RCC 7860 (cell line): ENCODE data around the gene ARHGAP4.

ENCODE experiments used
- DNase-seq: peaks from one replicate; pipeline ENCODE4 v3.0.0-alpha.2; 2015; ENCODE audit warnings: low spot score
- FAIRE-seq: peaks from 2 replicates; lab custom pipeline; 2012; peaks lifted over from hg19 to GRCh38; lab: Jason Lieb, UNC

The ARHGAP4 gene

GRCh38 chrX:153964105-153964504 lies 38.0 kb upstream of the ARHGAP4 start:
- no peak for DNase-seq
- FAIRE-seq = no peak

GRCh38 chrX:153963546-153963945 lies 37.5 kb upstream of the ARHGAP4 start:
- no peak for FAIRE-seq

GRCh38 chrX:153961292-153961691 lies 35.2 kb upstream of the ARHGAP4 start:
- FAIRE-seq = no peak
- no peak for DNase-seq

More at GRCh38 chrX:153963546-153963945, 37.5 kb upstream of the ARHGAP4 start:
- no peak for DNase-seq

GRCh38 chrX:153960786-153961185 lies 34.7 kb upstream of the ARHGAP4 start:
- FAIRE-seq = no peak
- no peak for DNase-seq

GRCh38 chrX:153960077-153960476 lies 34.0 kb upstream of the ARHGAP4 start:
- FAIRE-seq (no peak), DNase-seq (no peak)

GRCh38 chrX:153959649-153960048 lies 33.6 kb upstream of the ARHGAP4 start:
- DNase-seq (no peak), FAIRE-seq (no peak)

- FAIRE-seq (no peak), DNase-seq (no peak)
Observed at GRCh38 chrX:153958605-153959004, 32.5 kb upstream of the ARHGAP4 start.

GRCh38 chrX:153957224-153957623 lies 31.2 kb upstream of the ARHGAP4 start:
- DNase-seq (no peak), FAIRE-seq (no peak)

GRCh38 chrX:153956044-153956907 lies 30.2 kb upstream of the ARHGAP4 start:
- FAIRE-seq = no peak

GRCh38 chrX:153955228-153955732 lies 29.2 kb upstream of the ARHGAP4 start:
- no peak for DNase-seq
- no peak for FAIRE-seq

More at GRCh38 chrX:153956044-153956907, 30.2 kb upstream of the ARHGAP4 start:
- DNase-seq = no peak

- FAIRE-seq = no peak
- no peak for DNase-seq
Observed at GRCh38 chrX:153954558-153955227, 28.6 kb upstream of the ARHGAP4 start.

- FAIRE-seq = no peak
- DNase-seq = no peak
Observed at GRCh38 chrX:153953892-153954557, 28.0 kb upstream of the ARHGAP4 start.

GRCh38 chrX:153953342-153953830 lies 27.3 kb upstream of the ARHGAP4 start:
- no peak for FAIRE-seq
- DNase-seq = no peak

GRCh38 chrX:153952373-153953026 lies 26.4 kb upstream of the ARHGAP4 start:
- DNase-seq = no peak
- FAIRE-seq = no peak

GRCh38 chrX:153951683-153952372 lies 25.8 kb upstream of the ARHGAP4 start:
- FAIRE-seq = no peak

GRCh38 chrX:153950127-153950526 lies 24.1 kb upstream of the ARHGAP4 start:
- no peak for FAIRE-seq

More at GRCh38 chrX:153951683-153952372, 25.8 kb upstream of the ARHGAP4 start:
- DNase-seq = no peak

GRCh38 chrX:153948847-153949805 lies 23.1 kb upstream of the ARHGAP4 start:
- DNase-seq = no peak
- no peak for FAIRE-seq

More at GRCh38 chrX:153950127-153950526, 24.1 kb upstream of the ARHGAP4 start:
- DNase-seq = no peak

- FAIRE-seq = no peak
- DNase-seq = no peak
Observed at GRCh38 chrX:153948002-153948466, 22.0 kb upstream of the ARHGAP4 start.
